GM12872 (cell line): ENCODE results near the gene PPP4R2.

ENCODE experiments used
- TF ChIP-seq, protein P1 (sequence below): IDR thresholded peaks from 3 replicates; pipeline ENCODE4 v1.5.1; 2011; ENCODE audit warnings: low read depth, mild to moderate bottlenecking, low read length, moderate library complexity; ENCODE audit not compliant: insufficient read depth

Gene PPP4R2

DNA sequence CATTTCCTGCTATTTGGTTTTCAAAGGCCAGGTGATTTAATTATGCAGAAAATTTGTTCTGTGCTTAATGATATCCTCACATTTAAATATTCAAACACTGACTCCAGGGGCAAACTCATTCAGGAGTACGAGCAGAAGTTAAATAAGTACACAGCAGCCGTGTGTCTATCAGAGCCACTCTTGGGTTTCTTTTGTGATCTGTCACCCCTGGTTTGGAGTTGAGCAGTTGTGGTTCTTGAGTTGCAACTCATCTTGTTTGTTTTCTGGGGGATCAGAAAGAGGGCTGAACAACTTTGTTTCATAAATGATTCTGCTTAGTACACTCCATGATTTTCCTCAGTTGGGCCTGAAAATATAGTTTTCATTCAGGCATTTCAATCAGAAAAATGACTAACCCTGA is 25.7 kb upstream of the PPP4R2 start:
- TF ChIP-seq, protein P1, sequence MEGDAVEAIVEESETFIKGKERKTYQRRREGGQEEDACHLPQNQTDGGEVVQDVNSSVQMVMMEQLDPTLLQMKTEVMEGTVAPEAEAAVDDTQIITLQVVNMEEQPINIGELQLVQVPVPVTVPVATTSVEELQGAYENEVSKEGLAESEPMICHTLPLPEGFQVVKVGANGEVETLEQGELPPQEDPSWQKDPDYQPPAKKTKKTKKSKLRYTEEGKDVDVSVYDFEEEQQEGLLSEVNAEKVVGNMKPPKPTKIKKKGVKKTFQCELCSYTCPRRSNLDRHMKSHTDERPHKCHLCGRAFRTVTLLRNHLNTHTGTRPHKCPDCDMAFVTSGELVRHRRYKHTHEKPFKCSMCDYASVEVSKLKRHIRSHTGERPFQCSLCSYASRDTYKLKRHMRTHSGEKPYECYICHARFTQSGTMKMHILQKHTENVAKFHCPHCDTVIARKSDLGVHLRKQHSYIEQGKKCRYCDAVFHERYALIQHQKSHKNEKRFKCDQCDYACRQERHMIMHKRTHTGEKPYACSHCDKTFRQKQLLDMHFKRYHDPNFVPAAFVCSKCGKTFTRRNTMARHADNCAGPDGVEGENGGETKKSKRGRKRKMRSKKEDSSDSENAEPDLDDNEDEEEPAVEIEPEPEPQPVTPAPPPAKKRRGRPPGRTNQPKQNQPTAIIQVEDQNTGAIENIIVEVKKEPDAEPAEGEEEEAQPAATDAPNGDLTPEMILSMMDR, result no peak

DNA sequence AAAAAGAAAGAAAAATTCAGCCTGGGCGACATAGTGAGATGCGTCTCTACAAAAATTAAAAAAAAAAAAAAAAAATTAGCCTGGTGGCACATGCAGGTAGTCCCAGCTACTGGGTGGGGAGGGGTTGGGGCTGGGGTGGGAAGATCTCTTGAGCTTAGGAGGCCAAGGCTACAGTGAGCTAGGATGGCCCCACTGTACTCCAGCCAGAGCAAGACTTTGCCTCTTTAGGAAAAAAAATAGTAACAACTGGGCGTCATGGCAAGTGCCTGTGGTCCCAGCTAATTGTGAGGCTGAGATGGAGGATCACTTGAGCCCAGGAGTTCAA is 23.9 kb upstream of the PPP4R2 start:
- TF ChIP-seq, protein P1, result no peak

DNA sequence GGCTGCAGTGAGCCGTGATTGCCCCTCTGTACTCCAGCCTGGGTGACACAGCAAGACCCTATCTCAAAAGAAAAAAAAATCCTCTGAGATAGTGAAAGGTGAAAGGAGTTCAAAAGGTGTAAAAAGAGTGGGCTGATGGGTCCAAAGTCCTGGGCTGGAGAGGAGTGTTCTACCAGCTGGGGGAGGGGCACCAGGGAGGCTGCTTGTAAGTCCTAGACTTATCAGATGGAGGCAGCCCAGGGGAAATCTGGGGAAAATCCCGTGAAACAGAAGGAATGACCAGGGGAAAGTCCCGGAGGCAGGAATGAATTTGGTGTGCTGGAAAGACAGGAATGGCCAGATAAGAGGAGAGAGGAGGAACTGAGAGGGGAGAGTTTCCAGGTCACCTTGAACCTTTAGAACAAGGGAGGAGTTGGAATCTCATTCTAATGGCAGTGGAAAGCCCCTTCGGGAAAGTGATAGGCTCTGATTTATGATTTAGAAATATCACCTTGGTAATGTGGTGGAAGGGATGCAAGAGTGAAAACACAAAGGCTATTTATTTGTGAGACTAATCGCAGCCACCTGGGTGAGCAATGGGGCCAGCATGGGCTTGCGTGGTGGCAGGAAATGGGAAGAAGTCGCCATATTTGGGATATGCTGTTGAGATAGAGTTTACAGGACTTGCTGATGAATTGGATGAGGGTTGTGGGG is 23.4 kb upstream of the PPP4R2 start:
- TF ChIP-seq, protein P1, result no peak

DNA sequence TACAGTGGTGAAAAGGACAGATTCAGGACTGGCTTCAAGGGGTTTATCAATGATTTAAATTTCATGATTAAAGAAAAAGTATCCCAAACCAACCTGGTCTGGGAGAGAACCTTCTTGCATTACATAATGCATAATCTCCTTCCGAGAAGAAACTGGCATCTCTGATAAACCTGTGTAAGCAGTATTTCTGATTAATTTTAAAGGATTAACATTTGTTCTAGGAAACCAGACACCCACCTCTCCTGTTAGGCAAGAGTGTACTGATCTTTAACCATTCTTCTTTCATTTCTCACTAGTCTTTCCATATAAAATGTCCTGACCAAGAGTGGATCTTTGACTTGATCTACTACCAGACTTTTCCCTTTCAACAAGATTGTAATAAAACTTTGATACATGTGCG is 22.8 kb upstream of the PPP4R2 start:
- TF ChIP-seq, protein P1, result no peak

DNA sequence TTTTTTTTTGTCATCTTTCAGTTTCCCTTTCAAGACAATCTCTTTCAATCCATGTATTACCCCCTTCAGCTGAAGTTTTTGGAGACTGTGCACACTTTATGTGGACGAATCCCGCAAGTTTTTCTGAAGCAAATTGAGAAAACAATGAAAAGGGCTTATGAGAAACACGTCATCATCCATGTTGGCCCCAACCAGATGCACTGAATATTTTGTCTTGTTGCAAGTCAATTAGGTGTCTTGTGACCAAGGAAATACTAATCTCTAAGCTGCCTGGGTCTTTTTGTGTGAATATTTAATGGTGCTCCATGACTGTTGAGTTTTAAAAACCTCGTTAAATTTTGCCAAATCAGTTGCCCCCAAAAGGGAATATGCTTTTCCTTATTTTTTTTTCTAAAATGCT is 21.7 kb upstream of the PPP4R2 start:
- TF ChIP-seq, protein P1, result no peak

DNA sequence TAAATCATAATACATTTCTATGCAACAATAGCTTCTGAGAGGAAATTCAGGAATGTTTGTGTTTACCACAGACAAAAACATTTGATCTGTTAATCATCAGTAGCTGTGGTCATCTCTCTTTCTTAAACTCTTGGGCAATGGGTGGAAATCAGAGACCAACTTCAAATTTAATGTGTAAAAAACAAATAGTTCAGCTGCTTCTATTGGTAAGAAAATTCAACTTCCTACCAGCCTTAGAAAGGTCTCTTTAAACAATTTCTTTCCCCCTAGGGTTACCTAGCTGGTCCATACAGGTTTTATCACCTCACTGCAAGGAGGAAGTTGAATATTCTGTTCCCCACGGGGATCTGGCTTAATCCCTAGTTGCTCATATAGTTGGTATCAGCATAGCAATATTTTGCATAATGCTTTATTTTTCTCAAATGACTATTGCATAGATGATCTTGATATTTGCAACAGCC is 20.3 kb upstream of the PPP4R2 start:
- TF ChIP-seq, protein P1, result no peak

DNA sequence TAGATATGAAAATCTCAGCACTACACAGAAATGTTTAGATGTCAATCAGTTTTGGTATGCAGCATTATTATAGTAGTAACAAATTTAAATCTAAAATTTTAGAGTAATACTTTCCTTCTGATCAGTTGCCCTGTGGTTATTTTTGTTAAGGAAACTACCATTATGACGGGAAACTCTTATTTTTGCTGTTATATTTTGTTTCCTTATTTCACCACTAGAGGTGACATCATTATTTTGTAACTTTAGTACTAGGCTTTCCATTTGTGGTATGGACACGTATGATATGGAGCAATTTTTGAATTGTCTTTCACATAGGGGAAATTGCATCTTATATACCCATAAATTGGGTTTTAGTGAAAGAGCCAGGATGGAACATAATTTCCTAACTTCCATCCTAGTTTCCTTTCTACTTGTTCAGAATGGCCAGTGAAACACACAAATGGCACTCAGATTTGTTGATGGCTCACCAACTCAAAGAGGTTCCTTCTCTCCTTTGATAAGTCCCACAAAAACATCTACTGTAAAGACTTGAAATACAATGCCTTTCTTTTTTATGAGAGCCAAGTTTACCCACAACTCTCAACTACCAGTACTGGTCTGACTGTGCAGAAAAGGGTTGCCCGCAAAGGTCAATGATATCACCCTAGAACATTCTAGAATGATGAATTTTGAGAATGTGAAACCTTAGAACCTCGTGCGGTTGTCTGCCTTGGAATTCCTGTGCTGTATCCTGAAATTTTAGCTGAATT is 19.4 kb upstream of the PPP4R2 start:
- TF ChIP-seq, protein P1, result peak; percentile 22; the same call in 1 of the 3 replicates
